ENCODE measurements around the gene JAZF1. TPM values are rescaled to one million over a fixed set of nuclear protein-coding genes. Genes with fewer than 3 reads are reported as not detected.

JAZF1 gene
- total RNA-seq, 1 donor from 2014 or later, result 5.4 TPM

DNA sequence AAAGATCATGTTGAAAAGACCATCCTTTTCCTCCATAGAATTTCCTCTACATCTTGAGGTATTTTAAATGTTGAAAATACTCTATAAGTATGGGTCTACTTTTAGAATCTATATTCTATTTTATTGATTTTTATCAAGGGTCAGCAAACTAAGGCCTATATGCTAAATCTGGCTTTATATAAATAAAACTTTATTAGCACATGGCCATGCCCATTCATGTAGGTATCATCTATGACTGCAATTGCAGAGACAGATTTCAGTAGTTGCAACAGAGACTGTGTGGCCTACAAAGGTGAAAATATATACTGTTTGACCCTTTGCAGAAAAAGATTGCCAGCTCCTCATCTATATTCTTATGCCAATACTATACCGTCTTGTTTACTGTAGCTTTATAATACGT, 367.9 kb downstream of the JAZF1 start:
- DNase-seq (ENCODE audit: low spot score) (no peak), ATAC-seq (no peak)

DNA sequence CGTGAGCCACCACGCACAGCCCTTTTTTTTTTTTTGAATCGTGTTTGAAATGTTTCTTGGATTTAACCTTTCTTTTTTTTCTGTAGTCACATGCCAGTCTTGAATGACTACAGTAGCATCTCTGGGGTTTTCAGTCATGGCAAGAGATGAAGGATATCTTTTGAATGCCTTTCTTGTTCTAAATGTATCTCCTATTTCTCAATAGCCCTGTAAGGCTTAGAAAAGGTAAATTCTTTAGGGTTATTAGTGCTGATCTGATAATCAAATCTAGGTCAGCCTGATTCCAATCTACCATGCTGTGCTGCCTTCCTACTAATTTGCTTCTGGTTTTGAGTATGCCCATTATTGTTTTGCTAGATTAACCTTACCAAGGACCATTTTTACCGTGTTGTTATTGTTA, 370.4 kb downstream of the JAZF1 start:
- no peak for ATAC-seq
- DNase-seq (ENCODE audit: low spot score), result no peak

DNA sequence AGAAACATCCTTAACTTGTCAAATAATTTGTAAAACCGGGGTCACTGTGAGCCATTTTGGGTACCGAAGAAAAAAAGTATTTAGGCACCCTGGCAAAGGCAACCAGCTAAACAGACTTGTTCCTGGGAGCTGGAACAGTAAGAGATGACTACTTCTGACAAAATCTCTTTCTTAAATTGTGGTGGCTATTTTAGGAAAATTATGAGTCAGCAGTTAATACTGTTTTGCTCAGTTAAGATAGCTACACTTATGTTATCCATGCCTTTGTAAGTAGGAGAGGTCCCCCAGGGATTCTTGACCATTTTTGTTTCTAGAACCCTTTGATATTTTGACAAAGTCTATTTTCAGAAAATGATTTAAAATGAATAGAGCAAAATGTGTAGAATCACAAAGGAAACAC, 372.0 kb downstream of the JAZF1 start:
- DNase-seq (ENCODE audit: low spot score) (no peak), ATAC-seq (no peak)

DNA sequence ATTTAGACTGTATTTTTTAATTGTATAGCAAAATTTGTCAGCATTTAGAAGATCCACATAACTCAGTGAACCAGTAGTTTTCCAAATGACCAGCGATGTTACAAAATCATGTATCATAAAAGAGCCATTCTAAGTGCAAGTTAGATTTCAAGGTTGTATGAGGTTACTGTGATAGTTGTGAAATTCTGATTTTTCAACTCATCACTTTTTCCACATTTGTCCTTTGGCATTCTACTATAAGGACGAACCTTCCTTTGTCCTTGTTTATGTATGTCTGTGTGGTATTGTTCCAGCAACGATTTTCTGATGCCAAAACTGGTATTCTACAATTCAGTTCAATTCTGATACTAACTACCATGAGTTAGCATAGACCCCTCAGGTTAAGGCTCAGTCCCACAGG, 376.5 kb downstream of the JAZF1 start:
- no peak for DNase-seq (ENCODE audit: low spot score)
- ATAC-seq, result peak; percentile 52

DNA sequence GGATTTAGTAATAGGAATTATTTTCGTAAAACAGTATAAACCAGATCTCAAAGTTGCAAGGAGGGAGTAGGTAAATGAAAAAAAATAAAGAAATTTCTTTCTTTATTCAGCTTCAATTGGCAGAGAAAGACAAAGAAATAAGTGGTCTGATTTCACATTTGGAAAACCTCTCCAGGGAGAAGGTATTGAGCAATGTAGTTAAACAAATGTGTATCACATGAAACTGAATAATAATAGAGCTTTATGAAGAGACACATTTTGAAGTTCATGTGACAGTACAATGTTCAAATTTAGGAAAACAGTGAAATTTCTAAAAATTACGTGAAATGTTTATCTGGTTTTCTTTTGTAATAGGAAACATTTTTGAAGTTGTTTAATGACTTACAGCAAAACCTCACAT, 377.6 kb downstream of the JAZF1 start:
- DNase-seq (ENCODE audit: low spot score) (no peak), ATAC-seq (peak; percentile 61)

DNA sequence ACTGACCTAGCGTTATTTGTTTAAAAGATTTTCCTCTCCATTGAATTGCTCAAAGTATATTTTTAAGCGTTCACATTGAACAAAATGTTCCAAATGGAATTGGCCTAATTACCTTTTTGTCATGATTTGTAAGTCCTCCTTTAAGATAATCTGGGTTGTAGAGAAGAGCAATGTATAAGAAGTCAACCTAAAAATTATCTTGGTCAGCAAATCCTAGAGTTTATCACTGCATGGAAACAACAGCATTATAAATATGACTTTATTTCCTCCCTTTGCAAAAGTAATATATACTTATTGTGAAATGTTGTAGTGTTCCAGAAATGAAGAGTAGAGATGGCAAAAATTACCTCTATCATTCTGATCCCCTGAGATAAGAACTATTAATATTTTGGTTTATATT, 381.4 kb downstream of the JAZF1 start:
- DNase-seq (ENCODE audit: low spot score) (no peak), ATAC-seq (no peak)

DNA sequence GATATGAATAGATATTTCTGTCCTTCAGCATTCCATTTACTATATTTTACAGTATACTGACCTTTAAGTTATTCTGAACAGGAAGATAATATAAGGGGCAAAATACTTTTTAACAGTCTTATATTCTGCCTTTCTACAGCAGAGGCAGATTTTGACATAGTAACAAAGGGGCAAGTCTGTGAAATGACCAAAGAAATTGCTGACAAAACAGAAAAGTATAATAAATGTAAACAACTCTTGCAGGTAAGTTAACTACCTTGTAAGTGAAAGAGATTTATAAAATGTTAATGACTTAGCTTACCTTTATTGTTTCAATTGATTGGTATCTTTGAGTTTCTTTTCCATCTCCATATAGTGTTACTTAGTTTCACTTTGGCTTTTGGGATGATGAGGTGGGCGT, 384.6 kb downstream of the JAZF1 start:
- ATAC-seq, result no peak
- DNase-seq (ENCODE audit: low spot score), result no peak

DNA sequence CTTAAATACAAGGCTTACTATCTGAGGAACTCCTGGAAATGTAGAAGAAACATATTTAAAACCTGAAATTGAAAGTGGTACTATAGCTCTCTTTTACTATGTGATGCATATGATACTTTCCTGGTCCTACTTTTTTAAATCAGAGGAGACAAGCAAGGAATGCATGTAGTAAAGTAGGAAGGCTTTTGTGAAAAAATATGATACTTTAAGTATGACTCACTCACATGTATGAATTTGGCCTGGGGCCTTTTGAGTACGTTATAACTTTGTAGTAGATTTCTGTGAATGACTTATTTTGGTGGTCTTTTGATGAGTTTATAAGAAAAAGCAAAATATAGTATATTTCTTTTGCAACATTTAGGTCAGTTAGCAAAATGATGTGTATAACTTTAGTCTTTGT, 386.8 kb downstream of the JAZF1 start:
- ATAC-seq (no peak), DNase-seq (ENCODE audit: low spot score) (no peak)

DNA sequence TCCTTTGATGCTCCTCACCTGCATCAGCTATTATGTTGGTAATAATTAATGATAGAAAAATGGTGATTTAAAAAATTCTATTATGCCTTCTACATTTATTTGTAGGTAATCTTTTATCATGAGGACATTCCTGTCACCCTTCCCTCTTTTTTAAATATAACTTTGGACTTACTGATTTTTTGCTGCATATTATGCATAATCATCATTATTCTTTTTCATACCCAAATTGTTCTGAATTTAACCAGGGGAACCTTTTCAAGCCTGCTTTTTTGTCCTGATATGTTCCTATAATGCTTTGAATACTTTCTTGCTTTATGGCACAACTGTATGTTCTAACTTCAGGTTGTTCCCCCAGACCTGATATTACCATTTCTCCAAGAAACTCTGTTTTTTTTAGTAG, 392.2 kb downstream of the JAZF1 start:
- DNase-seq (ENCODE audit: low spot score), result no peak
- ATAC-seq, result no peak

DNA sequence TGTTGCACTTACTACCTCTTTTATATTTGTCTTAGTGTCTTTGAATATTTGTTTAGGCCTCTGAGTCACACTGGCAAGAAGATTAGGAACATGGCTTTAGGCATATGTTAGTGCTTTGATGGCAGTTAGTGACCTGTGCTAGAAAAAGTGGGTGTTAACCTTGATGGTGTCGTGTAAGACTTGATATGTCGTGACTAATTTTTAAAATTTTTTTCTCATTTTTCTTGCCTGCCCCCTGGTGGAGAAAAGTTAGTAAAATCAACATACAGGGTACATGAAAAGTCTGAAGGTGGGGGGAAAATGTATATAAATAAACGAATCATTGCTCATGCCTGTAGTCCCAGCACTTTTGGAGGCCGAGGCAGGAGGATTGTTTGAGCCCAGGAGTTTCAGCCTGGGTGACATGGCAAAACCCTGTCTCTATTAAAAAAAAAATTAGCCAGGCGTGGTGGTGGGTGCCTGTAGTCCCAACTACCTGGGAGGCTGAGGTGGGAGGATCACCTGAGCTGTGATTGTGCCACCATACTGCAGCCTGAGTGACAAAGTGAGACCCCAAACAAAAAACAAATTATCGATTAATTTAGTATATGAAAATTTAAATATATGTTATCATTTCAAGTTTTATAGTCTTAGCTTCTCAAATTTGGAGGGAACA, 396.1 kb downstream of the JAZF1 start:
- ATAC-seq (peak; percentile 43), DNase-seq (ENCODE audit: low spot score) (no peak)

DNA sequence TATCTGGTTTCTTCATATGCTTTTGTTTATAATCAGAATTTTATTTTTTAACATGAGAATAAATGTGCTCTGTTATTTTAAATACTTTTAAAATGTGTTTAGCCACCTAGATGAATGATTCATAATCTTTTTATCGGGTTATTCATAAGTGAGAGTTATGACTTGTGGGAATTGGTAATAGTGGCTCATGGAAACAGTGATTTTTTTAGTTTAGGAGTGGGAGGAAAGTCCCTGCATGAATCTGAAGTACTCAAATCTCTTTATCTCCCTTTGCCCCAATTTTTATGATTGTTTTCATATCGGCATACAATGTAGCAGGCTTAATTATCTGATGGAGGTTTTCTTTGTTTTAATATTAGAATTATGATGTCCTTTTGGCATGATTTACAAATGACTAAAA, 397.7 kb downstream of the JAZF1 start:
- ATAC-seq (no peak), DNase-seq (ENCODE audit: low spot score) (no peak)

DNA sequence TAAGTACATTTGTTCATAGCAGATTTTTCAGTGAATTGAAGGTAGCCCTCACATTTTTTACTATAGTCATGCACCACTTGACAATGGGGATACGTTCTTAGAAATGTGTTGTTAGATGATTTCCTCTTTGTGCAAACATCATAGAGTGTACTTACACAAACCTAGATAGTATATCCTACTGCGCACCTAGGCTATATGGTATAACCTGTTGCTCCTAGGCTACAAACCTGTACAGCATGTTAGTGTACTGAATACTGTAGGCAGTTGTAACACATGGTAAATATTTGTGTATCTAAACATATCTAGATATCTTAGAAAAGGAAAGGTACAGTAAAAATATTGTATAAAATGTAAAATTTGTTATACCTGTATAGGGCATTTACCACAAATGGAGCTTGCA, 399.4 kb downstream of the JAZF1 start:
- no peak for DNase-seq (ENCODE audit: low spot score)
- ATAC-seq, result no peak

Other genes with a start within 250 kb of the JAZF1 start
- 0.53 TPM for gene CREB5, start 231.7 kb upstream of the JAZF1 start, total RNA-seq

Measured in left lobe of liver (tissue), 2 donors.